ENCODE measurements around the gene CLEC3A. TPM values are rescaled to one million over a fixed set of nuclear protein-coding genes. Genes with fewer than 3 reads are reported as not detected.
A peak's percentile ranks its signal among the peaks of the same experiment; 100 is the strongest.
"Not testable (repeated sequence)": the region's sequence is repeated elsewhere in the genome, so short reads cannot be mapped to it uniquely, and the experiment has no call there.

CLEC3A gene
- total RNA-seq, 1 donor from 2014 or later, result not detected

DNA sequence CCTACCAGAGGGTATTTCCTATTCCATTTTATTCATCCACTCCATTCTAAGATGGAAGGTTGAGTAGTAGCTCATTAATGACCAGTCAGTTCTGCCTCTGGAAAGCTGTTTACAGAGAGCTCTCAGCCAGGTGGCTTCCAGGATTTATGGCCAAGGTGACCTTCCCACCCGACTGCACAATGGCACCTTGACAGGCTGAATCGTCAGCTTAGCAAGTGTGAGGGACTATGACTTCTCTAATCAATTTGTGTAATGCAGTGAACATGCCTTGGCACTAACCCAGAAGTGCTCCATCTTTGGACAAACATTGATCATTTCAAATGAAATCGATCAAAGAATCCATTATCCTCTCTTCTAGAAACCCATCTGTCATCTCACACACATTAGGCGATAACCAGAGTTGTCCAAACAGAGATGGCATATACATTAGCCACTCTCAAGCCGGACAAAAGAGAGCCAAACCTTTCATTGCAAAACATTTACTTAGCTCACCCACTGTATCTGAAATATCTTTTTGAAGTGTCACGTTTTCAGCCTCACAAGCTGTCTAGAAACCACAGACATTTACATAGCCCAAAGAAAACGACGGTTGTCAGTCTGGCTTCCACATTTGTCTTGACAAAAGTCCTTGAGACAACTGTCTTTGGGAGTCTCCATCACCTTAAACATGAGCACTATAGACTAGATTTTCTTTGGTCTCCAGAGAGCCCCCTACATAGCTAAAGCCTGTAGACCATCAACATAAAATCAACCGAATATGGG lies 35.6 kb downstream of the CLEC3A start:
- H3K4me1 Mint-ChIP-seq, result no peaks in the 10 kb centered on the region

DNA sequence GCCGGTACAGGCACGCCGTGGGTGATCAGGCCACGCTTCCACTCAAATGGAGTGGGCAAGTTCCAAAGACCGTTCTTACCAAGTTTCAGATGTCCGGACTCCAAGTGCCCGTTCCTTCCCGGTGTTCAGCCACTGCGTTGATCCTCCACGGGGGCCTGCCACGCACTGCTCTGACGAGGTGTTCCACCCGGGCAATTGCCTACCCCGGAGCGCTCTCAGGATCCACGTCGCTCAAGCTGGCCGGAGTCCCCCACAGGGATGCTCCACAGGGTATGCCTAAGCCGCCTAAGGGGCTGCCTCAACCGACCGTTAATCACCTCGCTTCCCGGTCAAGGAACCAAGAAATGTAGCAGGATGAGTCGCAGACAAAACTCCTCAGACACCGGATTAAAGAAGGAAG lies 37.5 kb downstream of the CLEC3A start:
- H3K36me3 Mint-ChIP-seq; H3K9me3 Mint-ChIP-seq; H3K4me3 Mint-ChIP-seq; H3K4me1 Mint-ChIP-seq; DNase-seq (ENCODE audit: low spot score in 2 of 2, unreplicated experiment in 2 of 2); H3K27ac Mint-ChIP-seq: not testable (repeated sequence)
- H3K27me3 Mint-ChIP-seq (ENCODE audit: low read depth), result peaks cover 81% of the 10 kb centered on the region

More for the DNA sequence above, 35.6 kb downstream of the CLEC3A start:
- no peaks in the 10 kb centered on the region for H3K9me3 Mint-ChIP-seq
- TF ChIP-seq, protein P1, sequence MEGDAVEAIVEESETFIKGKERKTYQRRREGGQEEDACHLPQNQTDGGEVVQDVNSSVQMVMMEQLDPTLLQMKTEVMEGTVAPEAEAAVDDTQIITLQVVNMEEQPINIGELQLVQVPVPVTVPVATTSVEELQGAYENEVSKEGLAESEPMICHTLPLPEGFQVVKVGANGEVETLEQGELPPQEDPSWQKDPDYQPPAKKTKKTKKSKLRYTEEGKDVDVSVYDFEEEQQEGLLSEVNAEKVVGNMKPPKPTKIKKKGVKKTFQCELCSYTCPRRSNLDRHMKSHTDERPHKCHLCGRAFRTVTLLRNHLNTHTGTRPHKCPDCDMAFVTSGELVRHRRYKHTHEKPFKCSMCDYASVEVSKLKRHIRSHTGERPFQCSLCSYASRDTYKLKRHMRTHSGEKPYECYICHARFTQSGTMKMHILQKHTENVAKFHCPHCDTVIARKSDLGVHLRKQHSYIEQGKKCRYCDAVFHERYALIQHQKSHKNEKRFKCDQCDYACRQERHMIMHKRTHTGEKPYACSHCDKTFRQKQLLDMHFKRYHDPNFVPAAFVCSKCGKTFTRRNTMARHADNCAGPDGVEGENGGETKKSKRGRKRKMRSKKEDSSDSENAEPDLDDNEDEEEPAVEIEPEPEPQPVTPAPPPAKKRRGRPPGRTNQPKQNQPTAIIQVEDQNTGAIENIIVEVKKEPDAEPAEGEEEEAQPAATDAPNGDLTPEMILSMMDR (IDR thresholded peaks at IDR 0.05; ENCODE audit: unreplicated experiment), result no peak
- H3K27me3 Mint-ChIP-seq (ENCODE audit: low read depth), result peaks cover 82% of the 10 kb centered on the region
- no peak for DNase-seq (ENCODE audit: low spot score in 2 of 2, unreplicated experiment in 2 of 2)
- H3K36me3 Mint-ChIP-seq, result no peaks in the 10 kb centered on the region
- no peak overlapping the region for H3K27ac Mint-ChIP-seq
- H3K4me3 Mint-ChIP-seq, result no peak overlapping the region

DNA sequence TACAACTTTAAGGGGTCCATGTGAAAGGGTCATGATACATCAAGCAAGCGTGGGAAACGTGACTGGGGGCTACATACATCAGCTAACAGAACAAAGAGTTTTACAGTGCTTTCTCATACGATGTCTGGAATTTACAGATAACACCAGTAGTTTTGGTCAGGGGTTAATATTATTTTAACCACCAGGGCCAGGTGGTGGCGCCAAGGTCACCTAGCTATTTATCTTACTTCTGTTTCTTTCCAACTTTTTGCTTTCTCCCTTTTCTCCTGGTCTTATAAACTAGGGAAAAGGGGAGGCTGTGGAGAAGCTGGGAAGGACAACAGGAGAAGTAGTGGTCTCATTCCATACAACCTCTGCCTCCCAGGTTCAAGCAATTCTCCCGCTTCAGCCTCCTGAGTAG lies 37.9 kb downstream of the CLEC3A start:
- Mint-ChIP-seq H3K27ac (no peak overlapping the region), H3K36me3 (no peaks in the 10 kb centered on the region), H3K4me1 (peaks cover 1% of the 10 kb centered on the region), H3K4me3 (no peak overlapping the region), H3K9me3 (no peaks in the 10 kb centered on the region), H3K27me3 (ENCODE audit: low read depth) (peaks cover 81% of the 10 kb centered on the region)
- no peak for DNase-seq (ENCODE audit: low spot score in 2 of 2, unreplicated experiment in 2 of 2)
- TF ChIP-seq, protein P1 (IDR thresholded peaks at IDR 0.05; ENCODE audit: unreplicated experiment), result no peak

DNA sequence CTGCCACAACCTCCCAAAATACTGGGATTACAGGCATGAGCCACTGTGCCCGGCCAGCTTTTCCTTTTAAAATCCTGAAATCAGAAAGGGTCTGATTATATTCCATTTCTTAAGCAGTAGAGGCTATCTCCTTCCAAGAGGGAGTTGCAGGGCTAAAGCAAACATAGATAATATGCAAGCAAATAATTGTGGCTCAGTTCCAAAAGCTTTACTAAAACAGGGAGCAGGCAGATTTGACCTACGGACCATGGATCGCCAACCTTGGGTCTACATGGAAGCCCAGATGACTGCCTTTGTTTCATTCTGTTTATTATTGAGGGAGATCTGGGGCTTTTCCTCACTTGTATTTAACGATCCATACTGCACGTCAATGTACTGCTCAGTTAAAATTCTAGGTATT lies 38.5 kb downstream of the CLEC3A start:
- Mint-ChIP-seq H3K27ac (no peak overlapping the region), H3K27me3 (ENCODE audit: low read depth) (peaks cover 78% of the 10 kb centered on the region), H3K9me3 (no peaks in the 10 kb centered on the region), H3K4me3 (no peak overlapping the region), H3K4me1 (peaks cover 5% of the 10 kb centered on the region), H3K36me3 (no peaks in the 10 kb centered on the region)
- no peak for DNase-seq (ENCODE audit: low spot score in 2 of 2, unreplicated experiment in 2 of 2)
- TF ChIP-seq, protein P1 (IDR thresholded peaks at IDR 0.05; ENCODE audit: unreplicated experiment), result no peak

DNA sequence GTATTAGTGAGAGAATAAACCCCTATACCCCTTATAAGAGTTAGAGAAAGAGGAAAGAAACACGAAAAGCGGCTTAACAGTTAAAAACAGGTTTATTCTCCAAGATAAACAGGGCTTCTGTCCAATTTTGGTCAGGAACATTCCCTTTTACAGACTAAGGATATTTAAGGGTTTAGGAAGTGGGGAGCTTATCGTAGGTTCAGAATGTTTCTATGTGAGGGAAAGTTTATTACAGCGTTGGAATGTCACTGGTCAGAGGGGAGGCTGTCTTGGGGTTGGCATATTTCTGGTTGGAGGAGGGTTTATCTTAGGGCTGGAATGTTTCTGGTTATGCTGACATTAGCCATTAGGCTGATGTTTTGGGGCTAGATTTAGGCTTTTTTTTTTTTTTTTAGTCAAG lies 43.0 kb downstream of the CLEC3A start:
- Mint-ChIP-seq H3K9me3 (no peaks in the 10 kb centered on the region), H3K4me3 (no peak overlapping the region), H3K27ac (peak overlapping the region; percentile 28), H3K36me3 (no peaks in the 10 kb centered on the region), H3K27me3 (ENCODE audit: low read depth) (peaks cover 60% of the 10 kb centered on the region), H3K4me1 (peaks cover 5% of the 10 kb centered on the region)
- DNase-seq (ENCODE audit: low spot score in 2 of 2, unreplicated experiment in 2 of 2), result no peak
- TF ChIP-seq, protein P1 (IDR thresholded peaks at IDR 0.05; ENCODE audit: unreplicated experiment), result no peak

DNA sequence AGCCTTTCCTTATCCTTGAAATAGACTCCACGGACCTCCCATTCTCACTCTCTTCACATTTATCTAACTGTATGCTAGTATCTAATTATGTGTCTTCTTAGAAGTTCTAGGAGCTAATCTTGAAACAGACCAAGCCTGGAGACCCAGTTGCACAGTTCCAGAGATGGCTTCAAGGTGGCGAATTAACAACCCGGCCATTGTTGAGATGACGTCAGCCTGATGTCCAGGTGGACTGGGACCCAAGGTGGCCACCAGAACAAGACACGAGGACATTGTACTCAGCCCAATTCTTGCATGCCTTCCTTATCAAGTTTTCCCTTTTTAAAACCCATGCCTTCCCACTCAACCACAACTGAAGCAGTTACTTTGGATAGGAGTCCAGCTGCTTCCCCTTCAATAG lies 47.6 kb downstream of the CLEC3A start:
- H3K27me3 Mint-ChIP-seq (ENCODE audit: low read depth), result peaks cover 70% of the 10 kb centered on the region
- H3K27ac Mint-ChIP-seq, result no peak overlapping the region

More for the DNA sequence above, 47.6 kb downstream of the CLEC3A start:
- no peaks in the 10 kb centered on the region for H3K9me3 Mint-ChIP-seq
- H3K36me3 Mint-ChIP-seq, result no peaks in the 10 kb centered on the region
- peaks cover 5% of the 10 kb centered on the region for H3K4me1 Mint-ChIP-seq
- H3K4me3 Mint-ChIP-seq, result no peak overlapping the region
- TF ChIP-seq, protein P1 (IDR thresholded peaks at IDR 0.05; ENCODE audit: unreplicated experiment), result no peak
- DNase-seq (ENCODE audit: low spot score in 2 of 2, unreplicated experiment in 2 of 2), result no peak

All from mesothelial cell of epicardium (in vitro differentiated cells).